ENCODE data around the gene FCHSD2.
A peak's percentile ranks its signal among the peaks of the same experiment; 100 is the strongest.
"Not testable (repeated sequence)": the region's sequence is repeated elsewhere in the genome, so short reads cannot be mapped to it uniquely, and the experiment has no call there.

Gene FCHSD2

GRCh38 chr11:73147771-73148681 is 5.9 kb upstream of the FCHSD2 start:
- Mint-ChIP-seq H3K36me3 (ENCODE audit: low read depth) (no peaks in the 10 kb centered on the region), H3K9me3 (no peaks in the 10 kb centered on the region), H3K4me3 (no peak overlapping the region), H3K4me1 (ENCODE audit: low read depth) (peaks cover 31% of the 10 kb centered on the region), H3K27me3 (no peaks in the 10 kb centered on the region), H3K27ac (peak overlapping the region; percentile 34)
- no peak for DNase-seq

GRCh38 chr11:73145986-73146575 is 4.0 kb upstream of the FCHSD2 start:
- H3K27ac Mint-ChIP-seq: no peak overlapping the region
- H3K36me3 Mint-ChIP-seq (ENCODE audit: low read depth): peaks cover 6% of the 10 kb centered on the region
- no peaks in the 10 kb centered on the region for H3K27me3 Mint-ChIP-seq
- no peak for DNase-seq
- H3K4me1 Mint-ChIP-seq (ENCODE audit: low read depth): peaks cover 26% of the 10 kb centered on the region
- no peak overlapping the region for H3K4me3 Mint-ChIP-seq
- H3K9me3 Mint-ChIP-seq: no peaks in the 10 kb centered on the region

DNA sequence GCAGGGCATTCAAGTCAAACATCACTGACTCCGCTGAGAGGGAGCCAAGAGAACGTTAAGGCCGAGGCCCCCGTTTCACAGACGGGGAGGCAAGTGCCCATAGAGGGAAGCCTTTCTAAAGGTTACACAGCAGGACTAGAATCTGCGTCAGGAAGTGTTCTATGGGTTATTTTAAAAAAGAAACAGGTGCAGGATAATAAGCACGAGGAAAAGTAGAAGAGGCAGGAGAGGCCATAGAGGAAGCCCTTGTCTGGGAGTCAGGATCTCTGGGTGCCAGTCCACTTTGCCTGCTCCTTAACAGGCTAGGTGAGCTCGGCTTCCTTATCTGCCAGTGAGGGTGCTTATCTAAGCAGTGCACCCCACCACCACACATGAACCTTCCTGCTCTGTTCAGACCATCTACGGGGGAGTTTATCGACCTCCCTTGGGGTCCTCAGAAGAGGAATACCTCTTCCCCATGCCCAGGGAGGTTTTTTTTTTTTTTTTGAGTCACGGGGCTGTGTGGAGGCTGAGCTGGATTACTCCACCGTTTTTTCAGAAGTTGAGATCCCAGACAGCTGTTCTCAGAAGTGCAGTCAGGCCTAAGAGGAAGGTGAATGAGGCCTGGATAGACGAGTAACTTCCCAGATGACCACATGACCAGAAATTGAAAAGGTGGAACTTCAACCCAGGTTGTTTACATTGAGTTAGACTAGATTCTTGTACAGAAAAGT is 1.2 kb upstream of the FCHSD2 start:
- Mint-ChIP-seq H3K4me1 (ENCODE audit: low read depth) (peaks cover 49% of the 10 kb centered on the region), H3K27ac (peak overlapping the region; percentile 94), H3K36me3 (ENCODE audit: low read depth) (peaks cover 27% of the 10 kb centered on the region), H3K4me3 (peak overlapping the region; percentile 81), H3K9me3 (no peaks in the 10 kb centered on the region), H3K27me3 (no peaks in the 10 kb centered on the region)
- no peak for DNase-seq

- H3K4me3 Mint-ChIP-seq: peak overlapping the region; percentile 96
- H3K9me3 Mint-ChIP-seq: no peaks in the 10 kb centered on the region
- DNase-seq: peak; percentile 77
- H3K36me3 Mint-ChIP-seq (ENCODE audit: low read depth): peaks cover 40% of the 10 kb centered on the region
- peak overlapping the region; percentile 93 for H3K27ac Mint-ChIP-seq
- H3K4me1 Mint-ChIP-seq (ENCODE audit: low read depth): peaks cover 45% of the 10 kb centered on the region
- H3K27me3 Mint-ChIP-seq: no peaks in the 10 kb centered on the region
These were observed 600 bp downstream of the FCHSD2 start for GRCh38 chr11:73141309-73142127.

DNA sequence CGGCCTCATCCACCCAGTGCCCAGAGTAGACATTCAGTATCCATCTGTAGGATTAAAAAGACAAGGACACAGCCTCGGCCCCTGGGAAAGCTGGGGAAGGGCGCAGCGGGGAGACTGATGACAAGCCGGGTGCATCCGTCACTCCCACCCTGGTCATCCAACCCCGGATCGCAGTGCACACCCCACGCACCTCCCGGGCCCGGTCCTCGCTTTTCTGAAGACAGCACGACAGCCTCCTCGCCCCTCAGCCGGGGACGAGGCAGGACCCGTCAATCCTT is 1.1 kb downstream of the FCHSD2 start:
- Mint-ChIP-seq H3K27ac (peak overlapping the region; percentile 93), H3K27me3 (no peaks in the 10 kb centered on the region), H3K36me3 (ENCODE audit: low read depth) (peaks cover 43% of the 10 kb centered on the region), H3K9me3 (no peaks in the 10 kb centered on the region), H3K4me3 (peak overlapping the region; percentile 96), H3K4me1 (ENCODE audit: low read depth) (peaks cover 47% of the 10 kb centered on the region)
- DNase-seq: no peak

GRCh38 chr11:73140213-73141030 is 1.7 kb downstream of the FCHSD2 start:
- Mint-ChIP-seq H3K27me3 (no peaks in the 10 kb centered on the region), H3K4me3 (peak overlapping the region; percentile 96), H3K9me3 (no peaks in the 10 kb centered on the region), H3K36me3 (ENCODE audit: low read depth) (peaks cover 44% of the 10 kb centered on the region), H3K27ac (peak overlapping the region; percentile 93), H3K4me1 (ENCODE audit: low read depth) (peaks cover 52% of the 10 kb centered on the region)
- peak; percentile 50 for DNase-seq

GRCh38 chr11:73139476-73140198 is 2.5 kb downstream of the FCHSD2 start:
- no peak for DNase-seq
- Mint-ChIP-seq H3K36me3 (ENCODE audit: low read depth) (peaks cover 47% of the 10 kb centered on the region), H3K4me3 (peak overlapping the region; percentile 96), H3K27me3 (no peaks in the 10 kb centered on the region), H3K4me1 (ENCODE audit: low read depth) (peaks cover 54% of the 10 kb centered on the region), H3K9me3 (no peaks in the 10 kb centered on the region), H3K27ac (no peak overlapping the region)

- H3K36me3 Mint-ChIP-seq (ENCODE audit: low read depth): peaks cover 63% of the 10 kb centered on the region
- H3K4me3 Mint-ChIP-seq: no peak overlapping the region
- no peaks in the 10 kb centered on the region for H3K9me3 Mint-ChIP-seq
- DNase-seq: no peak
- H3K27me3 Mint-ChIP-seq: no peaks in the 10 kb centered on the region
- H3K27ac Mint-ChIP-seq: no peak overlapping the region
- H3K4me1 Mint-ChIP-seq (ENCODE audit: low read depth): peaks cover 48% of the 10 kb centered on the region
These were observed 4.2 kb downstream of the FCHSD2 start for GRCh38 chr11:73137944-73138274.

DNA sequence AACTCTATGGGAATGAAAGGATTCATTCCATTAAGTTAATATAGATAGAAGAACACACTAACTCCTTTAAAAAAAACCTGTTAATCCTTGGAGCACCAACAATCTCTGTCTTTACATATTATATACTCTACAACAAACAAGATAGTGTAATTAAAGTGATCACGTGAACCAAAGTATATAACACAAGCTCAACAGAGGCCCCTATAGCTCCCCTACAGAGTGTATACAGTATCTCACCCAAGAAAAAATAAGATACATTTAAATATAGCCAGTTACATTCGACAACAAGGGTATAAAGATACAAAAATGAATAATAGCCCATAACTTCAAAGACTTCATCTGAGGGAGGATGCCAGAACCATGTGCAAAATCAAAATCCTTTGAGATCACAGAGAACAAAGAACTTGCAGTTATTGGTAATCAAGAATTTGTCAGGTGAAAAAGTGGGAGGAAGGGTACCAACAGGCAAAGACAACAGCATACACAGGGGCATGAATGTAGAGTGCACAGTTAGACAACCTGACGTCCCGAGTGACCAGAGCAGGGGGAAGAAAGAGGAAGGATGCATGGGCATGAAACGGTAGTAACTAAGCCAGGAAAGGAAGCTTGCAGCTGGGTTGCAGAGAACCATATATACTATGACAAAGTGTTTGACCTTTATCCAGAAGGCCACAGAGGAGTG is 4.7 kb downstream of the FCHSD2 start:
- H3K4me1 Mint-ChIP-seq (ENCODE audit: low read depth): peaks cover 45% of the 10 kb centered on the region
- no peaks in the 10 kb centered on the region for H3K27me3 Mint-ChIP-seq
- no peaks in the 10 kb centered on the region for H3K9me3 Mint-ChIP-seq
- peaks cover 68% of the 10 kb centered on the region for H3K36me3 Mint-ChIP-seq (ENCODE audit: low read depth)
- no peak for DNase-seq
- H3K4me3 Mint-ChIP-seq: no peak overlapping the region
- H3K27ac Mint-ChIP-seq: no peak overlapping the region

DNA sequence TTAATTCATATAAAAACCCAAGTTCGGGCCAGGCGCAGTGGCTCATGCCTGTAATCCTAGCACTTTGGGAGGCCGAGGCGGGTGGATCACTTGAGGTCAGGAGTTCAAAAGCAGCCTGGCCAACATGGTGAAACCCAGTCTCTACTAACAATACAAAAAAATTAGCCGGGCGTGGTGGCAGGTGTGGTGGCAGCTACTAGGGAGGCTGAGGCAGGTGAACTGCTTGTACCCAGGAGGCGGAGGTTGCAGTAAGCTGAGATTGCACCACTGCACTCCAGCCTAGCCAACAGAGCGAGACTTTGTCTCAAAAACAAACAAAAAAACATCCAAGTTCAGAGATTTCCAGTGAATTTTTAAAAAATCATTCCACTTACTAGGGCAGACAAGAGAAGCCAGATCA is 5.4 kb downstream of the FCHSD2 start:
- not testable (repeated sequence) for H3K27me3 Mint-ChIP-seq, H3K9me3 Mint-ChIP-seq, H3K4me3 Mint-ChIP-seq, DNase-seq, H3K27ac Mint-ChIP-seq
- Mint-ChIP-seq H3K4me1 (ENCODE audit: low read depth) (peaks cover 48% of the 10 kb centered on the region), H3K36me3 (ENCODE audit: low read depth) (peaks cover 73% of the 10 kb centered on the region)

- peaks cover 45% of the 10 kb centered on the region for H3K4me1 Mint-ChIP-seq (ENCODE audit: low read depth)
- DNase-seq: no peak
- no peak overlapping the region for H3K4me3 Mint-ChIP-seq
- peaks cover 65% of the 10 kb centered on the region for H3K36me3 Mint-ChIP-seq (ENCODE audit: low read depth)
- H3K27ac Mint-ChIP-seq: no peak overlapping the region
- no peaks in the 10 kb centered on the region for H3K27me3 Mint-ChIP-seq
- H3K9me3 Mint-ChIP-seq: no peaks in the 10 kb centered on the region
These were observed 6.5 kb downstream of the FCHSD2 start for GRCh38 chr11:73135346-73136284.

DNA sequence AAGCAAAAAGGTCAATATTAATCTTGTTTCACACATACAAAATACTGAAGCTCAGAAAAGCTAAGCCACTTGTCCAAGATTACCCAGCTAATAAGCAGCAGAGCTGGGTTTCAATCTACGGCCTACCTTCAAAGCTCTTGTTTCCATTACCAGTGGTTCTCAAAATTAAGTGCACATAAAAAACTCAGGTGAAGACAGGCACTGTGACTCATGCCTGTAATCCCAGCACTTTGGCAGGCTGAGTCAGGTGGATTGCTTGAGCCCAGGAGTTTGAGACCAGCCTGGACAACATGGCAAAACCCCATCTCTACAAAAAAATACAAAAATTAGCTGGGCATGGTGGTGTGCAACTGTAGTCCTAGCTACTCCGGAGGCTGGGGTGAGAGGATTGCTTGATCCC is 9.8 kb downstream of the FCHSD2 start:
- H3K4me1 Mint-ChIP-seq (ENCODE audit: low read depth): peaks cover 21% of the 10 kb centered on the region
- H3K27me3 Mint-ChIP-seq, DNase-seq, H3K27ac Mint-ChIP-seq, H3K9me3 Mint-ChIP-seq, H3K4me3 Mint-ChIP-seq: not testable (repeated sequence)
- H3K36me3 Mint-ChIP-seq (ENCODE audit: low read depth): peaks cover 61% of the 10 kb centered on the region
